B cell (primary cell): ENCODE measurements around the gene MAGI2. TPM values are rescaled to one million over a fixed set of nuclear protein-coding genes. Genes with fewer than 3 reads are reported as not detected.

Experiments used
- ATAC-seq: fragments of 200-7000 bp; cut with Tn5 transposase; one replicate; pipeline ENCODE4 v1.10.0; 2021; ENCODE audit warnings: low read depth, mild to moderate bottlenecking, moderate number of reproducible peaks, moderate library complexity
- CTCF ChIA-PET: fragments of 350-600 bp; sonication (Branson Sonifier 250); formaldehyde crosslinking; loops from one replicate; lab custom pipeline; 2021; ENCODE audit warnings: antibody characterized with exemption, inconsistent platforms; lab: Charles Lee
- POLR2A ChIA-PET: fragments of 350-600 bp; sonication (Branson Sonifier 250); formaldehyde crosslinking; loops from one replicate; lab custom pipeline; 2021; ENCODE audit warnings: antibody characterized with exemption; lab: Charles Lee
- DNase-seq: peaks from one replicate; pipeline ENCODE4 v3.0.0; 2013
- H2AFZ ChIP-seq: 2 replicates; pipeline ENCODE4 v1.6.1; 2012; ENCODE audit warnings: mild to moderate bottlenecking, low read depth, low read length; ENCODE audit not compliant: insufficient read depth, poor library complexity, severe bottlenecking
- H3K27ac ChIP-seq, 2 donors: 1 replicate in 1 of 2; 2 replicates in 1 of 2; pipeline ENCODE4 v1.5.1; 2012 to 2013; ENCODE audit warnings: low read length in 2 of 2, mild to moderate bottlenecking in 2 of 2, moderate library complexity in 1 of 2
- H3K27me3 ChIP-seq, 4 experiments: fragments of 200-600 bp in 1 of 4; sonication (generic) in 1 of 4; replicated peaks in 1 of 4; 1 replicate in 2 of 4; 2 replicates in 2 of 4; pipeline versions ENCODE4 v1.6.1 to v1.7.0; 2013 to 2016; ENCODE audit warnings: low read length in 3 of 4, mild to moderate bottlenecking in 2 of 4, mixed read lengths in 1 of 4, moderate library complexity in 1 of 4; ENCODE audit not compliant: insufficient read depth in 4 of 4, control insufficient read depth in 3 of 4; ENCODE audit errors: control extremely low read depth in 1 of 4
- H3K36me3 ChIP-seq, 2 experiments: replicated peaks in 1 of 2; 1 replicate in 1 of 2; 2 replicates in 1 of 2; pipeline versions ENCODE4 v1.6.1 to v1.7.1; 2013; ENCODE audit warnings: low read length in 1 of 2; ENCODE audit not compliant: insufficient read depth in 2 of 2, control insufficient read depth in 1 of 2; ENCODE audit errors: control extremely low read depth in 1 of 2, extremely low read depth in 1 of 2
- H3K4me1 ChIP-seq, 2 donors: fragments of 200-600 bp in 1 of 2; sonication (generic) in 1 of 2; 1 replicate in 1 of 2; 2 replicates in 1 of 2; pipeline versions ENCODE4 v1.5.1 to v1.6.1; 2013 to 2017; ENCODE audit warnings: low read length in 2 of 2; ENCODE audit not compliant: control insufficient read depth in 2 of 2, insufficient read depth in 2 of 2
- H3K4me2 ChIP-seq: replicated peaks from 2 replicates; pipeline ENCODE3; 2012; ENCODE audit warnings: mild to moderate bottlenecking, low read depth, low read length; ENCODE audit not compliant: poor library complexity, severe bottlenecking
- H3K4me3 ChIP-seq, 5 experiments: fragments of 200-600 bp in 1 of 5; sonication (generic) in 1 of 5; 1 replicate in 3 of 5; 2 replicates in 2 of 5; pipeline versions ENCODE4 v1.5.1 to v1.7.0; 2011 to 2016; ENCODE audit warnings: low read length in 4 of 5, mild to moderate bottlenecking in 4 of 5, low read depth in 2 of 5, control low read depth in 1 of 5, moderate library complexity in 1 of 5; ENCODE audit not compliant: insufficient read depth in 1 of 5; ENCODE audit errors: control extremely low read depth in 1 of 5, extremely low read depth in 1 of 5
- H3K79me2 ChIP-seq: fragments of 200-600 bp; sonication (generic); one replicate; pipeline ENCODE4 v1.6.0; 2016; ENCODE audit warnings: low read length; ENCODE audit not compliant: control insufficient read depth, insufficient read depth
- H3K9ac ChIP-seq: fragments of 200-600 bp; sonication (generic); 2 replicates; pipeline ENCODE4 v1.6.1; 2017; ENCODE audit warnings: mild to moderate bottlenecking, low read length, moderate library complexity
- H3K9me3 ChIP-seq, 3 donors: one replicate each; pipeline versions ENCODE4 v1.6.1 to v1.7.1; 2013; ENCODE audit warnings: low read length in 2 of 3; ENCODE audit not compliant: control insufficient read depth in 2 of 3, insufficient read depth in 1 of 3; ENCODE audit errors: control extremely low read depth in 1 of 3
- H4K20me1 ChIP-seq: 2 replicates; pipeline ENCODE4 v1.6.0; 2012; ENCODE audit warnings: mild to moderate bottlenecking, low read length; ENCODE audit not compliant: insufficient read depth, control insufficient read depth, poor library complexity, severe bottlenecking
- H3K27ac Mint-ChIP-seq: one replicate; pipeline ENCODE4 v1.8.0; 2021; ENCODE audit warnings: mixed read lengths
- H3K27me3 Mint-ChIP-seq: one replicate; pipeline ENCODE4 v1.8.0; 2021; ENCODE audit warnings: mixed read lengths
- H3K4me1 Mint-ChIP-seq: one replicate; pipeline ENCODE4 v1.8.0; 2021; ENCODE audit warnings: mixed read lengths
- H3K4me3 Mint-ChIP-seq: one replicate; pipeline ENCODE4 v1.8.0; 2021; ENCODE audit warnings: mixed read lengths
- H3K9me3 Mint-ChIP-seq: one replicate; pipeline ENCODE4 v1.8.0; 2022; ENCODE audit warnings: mixed read lengths; ENCODE audit not compliant: insufficient read depth
- EZH2 ChIP-seq: IDR thresholded peaks from 2 replicates; pipeline ENCODE4 v1.6.1; 2012; ENCODE audit warnings: borderline replicate concordance, low read depth, mild to moderate bottlenecking, moderate library complexity, low read length; ENCODE audit not compliant: insufficient read depth, poor library complexity, severe bottlenecking
- WGBS: methylation state at CpG from one replicate; pipeline ENCODE4 v1.1.5; 2013; ENCODE audit warnings: missing lambda C conversion rate; ENCODE audit not compliant: insufficient coverage; 5-methylcytosine and 5-hydroxymethylcytosine counted together
- intact Hi-C: fragments of 100-400 bp; cut with micrococcal nuclease; formaldehyde crosslinking; loops from one replicate; pipeline ENCODE4 v1.10.0; 2022
- polyA plus RNA-seq: library from polyadenylated mRNA; depleted of rRNA; stranded (reverse); fragments of >200 nt; gene quantifications from 2 replicates; pipeline ENCODE4 v1.2.3, GENCODE V29; 2012
- total RNA-seq, 2 donors: library from RNA; stranded (reverse); fragments of 120-200 nt in 1 of 2; gene quantifications; 1 replicate in 1 of 2; 2 replicates in 1 of 2; pipeline versions ENCODE4 v1.2.3 to v1.2.4, GENCODE V29; 2013 to 2022
- TF ChIP-seq, protein P1 (sequence below): fragments of 200-600 bp; IDR thresholded peaks from one replicate; pipeline ENCODE4 v1.8.0; 2022; ENCODE audit warnings: antibody characterized with exemption, mild to moderate bottlenecking

The MAGI2 gene
- total and polyA plus RNA-seq, 2 donors (not counting 1 experiment from before 2014, with no cell fraction given), result 0.16 to 0.64 TPM

DNA sequence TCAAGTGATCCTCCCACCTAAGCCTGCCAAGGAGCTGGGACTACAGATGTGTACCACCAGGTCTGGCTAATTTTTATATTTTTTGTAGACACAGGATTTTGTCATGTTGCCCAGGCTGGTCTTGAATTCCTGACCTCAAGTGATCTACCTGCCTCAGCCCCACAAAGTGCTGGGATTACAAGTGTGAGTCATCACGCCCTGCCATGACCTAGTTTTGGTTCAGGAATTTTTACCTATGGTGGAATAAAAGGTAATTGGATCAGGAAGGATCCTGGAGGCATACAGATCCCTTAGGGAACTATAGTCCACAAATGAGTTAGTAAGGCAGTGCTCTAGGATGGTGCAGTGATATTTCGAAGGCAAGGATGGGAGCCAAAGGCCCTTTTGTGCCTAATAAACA, 937.0 kb downstream of the MAGI2 start:
- no peak overlapping the region for H3K27ac ChIP-seq
- no peaks in the 10 kb centered on the region for H3K4me1 ChIP-seq
- DNase-seq (no peak), ATAC-seq (no peak)
- ChIA-PET CTCF (no interaction called here), POLR2A (no interaction called here)
- Mint-ChIP-seq H3K4me1 (no peaks in the 10 kb centered on the region), H3K27me3 (no peaks in the 10 kb centered on the region), H3K9me3 (no peaks in the 10 kb centered on the region), H3K4me3 (no peak overlapping the region), H3K27ac (no peak overlapping the region)
- H4K20me1 ChIP-seq, result no peaks in the 10 kb centered on the region
- no peak overlapping the region for H2AFZ ChIP-seq
- no peaks in the 10 kb centered on the region for H3K79me2 ChIP-seq
- intact Hi-C loops, result no loop called here
- 85% methylated on average over 2 of the region's 2 CpGs for WGBS
- H3K9me3 ChIP-seq, result no peaks in the 10 kb centered on the region
- no peaks in the 10 kb centered on the region for H3K36me3 ChIP-seq
- no peak overlapping the region for H3K4me2 ChIP-seq
- no peak overlapping the region for H3K4me3 ChIP-seq
- no peak overlapping the region for H3K9ac ChIP-seq
- H3K27me3 ChIP-seq, result no peaks in the 10 kb centered on the region
- TF ChIP-seq, protein P1, sequence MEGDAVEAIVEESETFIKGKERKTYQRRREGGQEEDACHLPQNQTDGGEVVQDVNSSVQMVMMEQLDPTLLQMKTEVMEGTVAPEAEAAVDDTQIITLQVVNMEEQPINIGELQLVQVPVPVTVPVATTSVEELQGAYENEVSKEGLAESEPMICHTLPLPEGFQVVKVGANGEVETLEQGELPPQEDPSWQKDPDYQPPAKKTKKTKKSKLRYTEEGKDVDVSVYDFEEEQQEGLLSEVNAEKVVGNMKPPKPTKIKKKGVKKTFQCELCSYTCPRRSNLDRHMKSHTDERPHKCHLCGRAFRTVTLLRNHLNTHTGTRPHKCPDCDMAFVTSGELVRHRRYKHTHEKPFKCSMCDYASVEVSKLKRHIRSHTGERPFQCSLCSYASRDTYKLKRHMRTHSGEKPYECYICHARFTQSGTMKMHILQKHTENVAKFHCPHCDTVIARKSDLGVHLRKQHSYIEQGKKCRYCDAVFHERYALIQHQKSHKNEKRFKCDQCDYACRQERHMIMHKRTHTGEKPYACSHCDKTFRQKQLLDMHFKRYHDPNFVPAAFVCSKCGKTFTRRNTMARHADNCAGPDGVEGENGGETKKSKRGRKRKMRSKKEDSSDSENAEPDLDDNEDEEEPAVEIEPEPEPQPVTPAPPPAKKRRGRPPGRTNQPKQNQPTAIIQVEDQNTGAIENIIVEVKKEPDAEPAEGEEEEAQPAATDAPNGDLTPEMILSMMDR, result no peak
- TF ChIP-seq EZH2, result no peak

DNA sequence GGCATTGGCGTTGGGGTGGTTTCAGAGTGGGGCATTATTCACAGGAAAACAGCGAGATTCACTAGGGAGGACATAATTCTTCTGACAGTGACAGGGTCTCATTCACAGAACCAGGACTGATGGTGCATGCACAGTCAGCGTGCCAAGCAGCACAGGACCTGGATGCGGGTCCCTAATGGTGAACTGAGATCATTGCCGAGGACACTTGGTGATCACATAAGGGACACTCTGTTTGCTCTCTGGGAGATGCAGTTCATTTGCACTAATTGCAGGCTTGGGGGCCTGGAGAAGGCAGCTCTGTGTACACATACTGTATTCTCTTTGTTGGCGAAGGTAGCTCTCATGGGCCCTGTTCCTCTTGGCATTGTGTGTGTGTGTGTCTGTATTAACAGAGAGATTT, 938.8 kb downstream of the MAGI2 start:
- no peak for ATAC-seq
- no peak overlapping the region for H3K27ac ChIP-seq
- ChIA-PET CTCF (no interaction called here), POLR2A (no interaction called here)
- no peaks in the 10 kb centered on the region for H3K4me1 ChIP-seq
- no peaks in the 10 kb centered on the region for H3K9me3 ChIP-seq
- H3K36me3 ChIP-seq, result no peaks in the 10 kb centered on the region
- H3K79me2 ChIP-seq, result no peaks in the 10 kb centered on the region
- no peak overlapping the region for H3K4me3 ChIP-seq
- no peak overlapping the region for H2AFZ ChIP-seq
- intact Hi-C loops, result no loop called here
- H3K9ac ChIP-seq, result no peak overlapping the region
- Mint-ChIP-seq H3K9me3 (peaks cover under 1% of the 10 kb centered on the region), H3K4me1 (no peaks in the 10 kb centered on the region), H3K4me3 (no peak overlapping the region), H3K27me3 (no peaks in the 10 kb centered on the region), H3K27ac (no peak overlapping the region)
- H3K27me3 ChIP-seq, result no peaks in the 10 kb centered on the region
- H3K4me2 ChIP-seq, result no peak overlapping the region
- DNase-seq, result no peak
- TF ChIP-seq, protein P1, result no peak
- no peak for TF ChIP-seq EZH2
- H4K20me1 ChIP-seq, result no peaks in the 10 kb centered on the region
- WGBS, result 93% methylated on average over 5 of the region's 6 CpGs
